ENCODE data around the gene DCUN1D2.

GRCh38 chr13:113448545-113448884 lies 42.0 kb downstream of the DCUN1D2 start:
- TF ChIP-seq CTCF (conservative IDR thresholded peaks at IDR 0.05; ENCODE audit: low read length) (no peak), EZH2phosphoT487 (IDR thresholded peaks at IDR 0.05; ENCODE audit: borderline replicate concordance, low read depth, low read length) (no peak)
